Nephron (organoid): ENCODE results near the gene NAP1L5.

Source experiments
- H3K27ac Mint-ChIP-seq, 3 experiments: 2 replicates each; pipeline ENCODE4 v1.8.0; 2020; ENCODE audit warnings: mixed read lengths in 3 of 3, mild to moderate bottlenecking in 2 of 3, moderate library complexity in 1 of 3
- H3K27me3 Mint-ChIP-seq: 2 replicates; pipeline ENCODE4 v1.8.0; 2021; ENCODE audit warnings: low read depth, mild to moderate bottlenecking, moderate library complexity, mixed read lengths
- H3K36me3 Mint-ChIP-seq: 2 replicates; pipeline ENCODE4 v1.8.0; 2020; ENCODE audit warnings: low read depth, mixed read lengths
- H3K4me1 Mint-ChIP-seq: 2 replicates; pipeline ENCODE4 v1.8.0; 2020; ENCODE audit warnings: mixed read lengths
- H3K4me3 Mint-ChIP-seq, 3 experiments: 2 replicates each; pipeline ENCODE4 v1.8.0; 2020; ENCODE audit warnings: mild to moderate bottlenecking in 3 of 3, mixed read lengths in 3 of 3, moderate library complexity in 2 of 3
- H3K9me3 Mint-ChIP-seq: 2 replicates; pipeline ENCODE4 v1.8.0; 2020; ENCODE audit warnings: mixed read lengths
- CTCF ChIP-seq, 3 experiments: fragments of 200-600 bp; sonication (generic); IDR thresholded peaks; one replicate each; pipeline ENCODE4 v1.5.0; 2021; ENCODE audit warnings: antibody characterized with exemption in 3 of 3; ENCODE audit not compliant: unreplicated experiment in 3 of 3

NAP1L5 gene

GRCh38 chr4:88646528-88647280 is 50.9 kb downstream of the NAP1L5 start:
- Mint-ChIP-seq H3K27me3 (no peaks in the 10 kb centered on the region), H3K27ac (no peak overlapping the region), H3K9me3 (peaks cover 6% of the 10 kb centered on the region), H3K4me1 (peaks cover 6% of the 10 kb centered on the region), H3K4me3 (no peak overlapping the region), H3K36me3 (peaks cover 3% of the 10 kb centered on the region)
- no peak for TF ChIP-seq CTCF (IDR thresholded peaks at IDR 0.05; ENCODE audit: unreplicated experiment in 3 of 3)

GRCh38 chr4:88645994-88646393 is 51.6 kb downstream of the NAP1L5 start:
- peaks cover 6% of the 10 kb centered on the region for H3K4me1 Mint-ChIP-seq
- TF ChIP-seq CTCF (IDR thresholded peaks at IDR 0.05; ENCODE audit: unreplicated experiment in 3 of 3): no peak
- no peak overlapping the region for H3K4me3 Mint-ChIP-seq
- peaks cover 3% of the 10 kb centered on the region for H3K36me3 Mint-ChIP-seq
- no peak overlapping the region for H3K27ac Mint-ChIP-seq
- peaks cover 6% of the 10 kb centered on the region for H3K9me3 Mint-ChIP-seq
- no peaks in the 10 kb centered on the region for H3K27me3 Mint-ChIP-seq
